Measurements from ENCODE around the gene ADD3. TPM values are rescaled to one million over a fixed set of nuclear protein-coding genes. Genes with fewer than 3 reads are reported as not detected.

Gene ADD3
- total RNA-seq, 6 experiments from 2014 or later, result 11.7 to 71.3 (median 16.2) TPM

Small RNAs within 50 kb of the gene (small RNA-seq; reads per million reads assigned to genes)
- 0 reads per million in 2 experiments for gene SNRPGP12

Other genes starting within 250 kb of the ADD3 start
- gene XPNPEP1, start 84.5 kb upstream of the ADD3 start, total RNA-seq, result 10 to 100 TPM; 13.9 to 57.8 (median 29.4) TPM
- gene MXI1, start 199.6 kb downstream of the ADD3 start, total RNA-seq, result 10 to 100 TPM; 17.1 to 32.6 (median 26.5) TPM

Measured in right lobe of liver (tissue), 5 donors.